H9 (cell line): ENCODE results near the gene VWF. TPM values are rescaled to one million over a fixed set of nuclear protein-coding genes. Genes with fewer than 3 reads are reported as not detected.
A peak's percentile ranks its signal among the peaks of the same experiment; 100 is the strongest.

Source experiments
- DNase-seq: peaks from one replicate; pipeline ENCODE4 v3.0.0-alpha.2; 2017
- H2AFZ ChIP-seq: one replicate; pipeline ENCODE4 v1.6.1; 2013; ENCODE audit warnings: mild to moderate bottlenecking, low read length, control low read depth, moderate library complexity
- H2AK5ac ChIP-seq: 2 replicates; pipeline ENCODE4 v1.6.1; 2013; ENCODE audit warnings: low read length, control low read depth, mixed read lengths; ENCODE audit not compliant: insufficient read length
- H2BK120ac ChIP-seq: one replicate; pipeline ENCODE4 v1.6.1; 2013; ENCODE audit warnings: low read depth, mild to moderate bottlenecking, low read length, control low read depth, inconsistent platforms; ENCODE audit not compliant: poor library complexity, severe bottlenecking
- H2BK12ac ChIP-seq: 2 replicates; pipeline ENCODE4 v1.6.1; 2013; ENCODE audit warnings: low read length, control low read depth, mixed read lengths, low read depth; ENCODE audit not compliant: insufficient read length
- H2BK15ac ChIP-seq: 2 replicates; pipeline ENCODE4 v1.6.1; 2013; ENCODE audit warnings: low read depth, low read length, control low read depth
- H2BK20ac ChIP-seq: one replicate; pipeline ENCODE4 v1.6.1; 2013; ENCODE audit warnings: low read depth, mild to moderate bottlenecking, low read length, control low read depth, inconsistent platforms; ENCODE audit not compliant: poor library complexity, severe bottlenecking
- H2BK5ac ChIP-seq: 2 replicates; pipeline ENCODE4 v1.6.1; 2013; ENCODE audit warnings: low read length, control low read depth, mixed read lengths; ENCODE audit not compliant: insufficient read length
- H3K14ac ChIP-seq: 2 replicates; pipeline ENCODE4 v1.6.1; 2013; ENCODE audit warnings: low read length, control low read depth; ENCODE audit not compliant: insufficient read depth
- H3K18ac ChIP-seq: 2 replicates; pipeline ENCODE4 v1.6.1; 2013; ENCODE audit warnings: low read depth, mild to moderate bottlenecking, mixed read lengths, low read length, control low read depth; ENCODE audit not compliant: insufficient read length
- H3K23ac ChIP-seq: 2 replicates; pipeline ENCODE4 v1.6.1; 2013; ENCODE audit warnings: low read length, control low read depth, mixed read lengths, low read depth; ENCODE audit not compliant: insufficient read length
- H3K23me2 ChIP-seq: 2 replicates; pipeline ENCODE4 v1.6.1; 2013; ENCODE audit warnings: low read depth, mild to moderate bottlenecking, mixed read lengths, low read length, control low read depth; ENCODE audit not compliant: insufficient read length, poor library complexity, severe bottlenecking
- H3K27ac ChIP-seq: 2 replicates; pipeline ENCODE4 v1.5.1; 2013; ENCODE audit warnings: low read length, control low read depth, mixed read lengths, low read depth; ENCODE audit not compliant: insufficient read length
- H3K27me3 ChIP-seq: 2 replicates; pipeline ENCODE4 v1.6.1; 2013; ENCODE audit warnings: low read length, control low read depth, inconsistent platforms; ENCODE audit not compliant: insufficient read depth
- H3K4ac ChIP-seq: 2 replicates; pipeline ENCODE4 v1.6.1; 2013; ENCODE audit warnings: low read depth, mild to moderate bottlenecking, control low read depth, inconsistent platforms, low read length, moderate library complexity
- H3K4me1 ChIP-seq: 2 replicates; pipeline ENCODE4 v1.6.1; 2013; ENCODE audit warnings: low read length, control low read depth, inconsistent platforms; ENCODE audit not compliant: insufficient read depth
- H3K4me2 ChIP-seq: 2 replicates; pipeline ENCODE4 v1.6.1; 2013; ENCODE audit warnings: low read length, control low read depth, mixed read lengths; ENCODE audit not compliant: insufficient read length, insufficient read depth
- H3K56ac ChIP-seq: 2 replicates; pipeline ENCODE4 v1.6.1; 2013; ENCODE audit warnings: low read depth, mild to moderate bottlenecking, mixed read lengths, low read length, control low read depth; ENCODE audit not compliant: insufficient read length
- H3K79me1 ChIP-seq: 2 replicates; pipeline ENCODE4 v1.6.1; 2013; ENCODE audit warnings: low read depth, mild to moderate bottlenecking, moderate library complexity, low read length, control low read depth, inconsistent platforms; ENCODE audit not compliant: insufficient read depth, poor library complexity, severe bottlenecking
- H3K79me2 ChIP-seq: 2 replicates; pipeline ENCODE4 v1.6.1; 2013; ENCODE audit warnings: low read length, control low read depth, inconsistent platforms; ENCODE audit not compliant: insufficient read depth
- H3K9ac ChIP-seq: 2 replicates; pipeline ENCODE4 v1.6.1; 2013; ENCODE audit warnings: low read length, control low read depth, mixed read lengths; ENCODE audit not compliant: insufficient read length; ENCODE audit errors: extremely low read depth
- H3K9me3 ChIP-seq: one replicate; pipeline ENCODE4 v1.6.1; 2013; ENCODE audit warnings: low read depth, low read length, inconsistent platforms; ENCODE audit not compliant: control insufficient read depth
- H3T11ph ChIP-seq: one replicate; pipeline ENCODE4 v1.6.1; 2013; ENCODE audit warnings: mild to moderate bottlenecking, low read length, control low read depth, inconsistent platforms
- H4K20me1 ChIP-seq: one replicate; pipeline ENCODE4 v1.6.1; 2013; ENCODE audit not compliant: control insufficient read depth, insufficient read length, insufficient read depth
- H4K5ac ChIP-seq: 2 replicates; pipeline ENCODE4 v1.6.1; 2013; ENCODE audit warnings: low read depth, mild to moderate bottlenecking, mixed read lengths, low read length, control low read depth; ENCODE audit not compliant: insufficient read length
- H4K8ac ChIP-seq: replicated peaks from 2 replicates; pipeline ENCODE4 v1.6.1; 2013; ENCODE audit warnings: low read length, control low read depth, mixed read lengths, low read depth; ENCODE audit not compliant: insufficient read length
- H4K91ac ChIP-seq: 2 replicates; pipeline ENCODE4 v1.6.1; 2013; ENCODE audit warnings: low read depth, mild to moderate bottlenecking, moderate library complexity, mixed read lengths, low read length, control low read depth; ENCODE audit not compliant: insufficient read length
- H3K27ac Mint-ChIP-seq, 3 experiments: 2 replicates in 2 of 3; 3 replicates in 1 of 3; pipeline ENCODE4 v1.8.0; 2020 to 2021; ENCODE audit warnings: mixed read lengths in 3 of 3, mild to moderate bottlenecking in 1 of 3, moderate library complexity in 1 of 3
- H3K27me3 Mint-ChIP-seq: 2 replicates; pipeline ENCODE4 v1.8.0; 2021; ENCODE audit warnings: low read depth, mild to moderate bottlenecking, moderate library complexity, mixed read lengths
- H3K36me3 Mint-ChIP-seq, 3 experiments: 2 replicates in 2 of 3; 3 replicates in 1 of 3; pipeline ENCODE4 v1.8.0; 2020 to 2021; ENCODE audit warnings: low read depth in 3 of 3, mixed read lengths in 3 of 3; ENCODE audit not compliant: insufficient read depth in 1 of 3
- H3K4me1 Mint-ChIP-seq, 2 experiments: 2 replicates each; pipeline ENCODE4 v1.8.0; 2020; ENCODE audit warnings: mixed read lengths in 2 of 2
- H3K4me3 Mint-ChIP-seq, 2 experiments: 2 replicates in 1 of 2; 3 replicates in 1 of 2; pipeline ENCODE4 v1.8.0; 2020 to 2021; ENCODE audit warnings: mild to moderate bottlenecking in 2 of 2, mixed read lengths in 2 of 2, moderate library complexity in 1 of 2
- H3K9me3 Mint-ChIP-seq, 2 experiments: 2 replicates in 1 of 2; 3 replicates in 1 of 2; pipeline ENCODE4 v1.8.0; 2020; ENCODE audit warnings: mild to moderate bottlenecking in 2 of 2, mixed read lengths in 2 of 2, moderate library complexity in 1 of 2
- CTCF ChIP-seq: fragments of 200-600 bp; sonication (generic); conservative IDR thresholded peaks from 3 replicates; pipeline ENCODE4 v1.8.0; 2021; ENCODE audit warnings: antibody characterized with exemption, mild to moderate bottlenecking
- WGBS: extraction: QIAGEN DNeasy Blood & Tissue Kit; methylation state at CpG from one replicate; pipeline ENCODE4 v1.1.7; 2013; ENCODE audit warnings: missing lambda C conversion rate, low lambda C conversion rate, mixed read lengths; ENCODE audit not compliant: insufficient read length; ENCODE audit errors: extremely low coverage; 5-methylcytosine and 5-hydroxymethylcytosine counted together
- total RNA-seq: library from RNA; stranded (reverse); gene quantifications from 2 replicates; pipeline ENCODE4 v1.2.1, GENCODE V29; 2021

Gene VWF
- total RNA-seq, 1 experiment from 2014 or later, result 0.17 TPM

- Histone ChIP-seq H3K56ac (no peak overlapping the region), H2BK5ac (no peak overlapping the region), H2AFZ (no peak overlapping the region), H4K8ac (no peak overlapping the region), H4K91ac (no peak overlapping the region), H3T11ph (no peak overlapping the region), H4K20me1 (no peaks in the 10 kb centered on the region), H2BK120ac (no peak overlapping the region), H3K79me1 (no peaks in the 10 kb centered on the region), H3K9me3 (no peaks in the 10 kb centered on the region), H2BK20ac (no peak overlapping the region), H2AK5ac (no peak overlapping the region), H3K4ac (no peak overlapping the region), H3K79me2 (no peaks in the 10 kb centered on the region), H3K4me2 (no peak overlapping the region), H3K18ac (no peak overlapping the region), H2BK15ac (no peak overlapping the region), H3K23me2 (no peaks in the 10 kb centered on the region), H3K27ac (no peak overlapping the region), H3K4me1 (peaks cover 5% of the 10 kb centered on the region; the same call in 1 of the 2 replicates), H2BK12ac (no peak overlapping the region), H3K23ac (no peak overlapping the region), H3K9ac (no peak overlapping the region), H3K14ac (no peak overlapping the region), H4K5ac (no peak overlapping the region), H3K27me3 (no peaks in the 10 kb centered on the region)
- no CpG with 5 or more reads among the region's 7 CpGs for WGBS
- no peak for DNase-seq
- Mint-ChIP-seq H3K27me3 (peaks cover 11% of the 10 kb centered on the region), H3K27ac (peak overlapping the region in 1 of 3 experiments; percentile 25; a peak in 1 of 7 replicates), H3K4me1 (peaks cover 15 to 16% of the 10 kb centered on the region in 2 experiments), H3K9me3 (no peaks in the 10 kb centered on the region; a peak in 1 of 5 replicates), H3K36me3 (no peaks in the 10 kb centered on the region), H3K4me3 (no peak overlapping the region)
- TF ChIP-seq CTCF, result no peak
Measured at GRCh38 chr12:6041891-6042290, 82.6 kb downstream of the VWF start.
